Measurements from ENCODE around the gene GALT. TPM values are rescaled to one million over a fixed set of nuclear protein-coding genes. Genes with fewer than 3 reads are reported as not detected.

Gene GALT
- total and polyA plus RNA-seq, 4 donors = 58.6 to 196 (median 115) TPM

DNA sequence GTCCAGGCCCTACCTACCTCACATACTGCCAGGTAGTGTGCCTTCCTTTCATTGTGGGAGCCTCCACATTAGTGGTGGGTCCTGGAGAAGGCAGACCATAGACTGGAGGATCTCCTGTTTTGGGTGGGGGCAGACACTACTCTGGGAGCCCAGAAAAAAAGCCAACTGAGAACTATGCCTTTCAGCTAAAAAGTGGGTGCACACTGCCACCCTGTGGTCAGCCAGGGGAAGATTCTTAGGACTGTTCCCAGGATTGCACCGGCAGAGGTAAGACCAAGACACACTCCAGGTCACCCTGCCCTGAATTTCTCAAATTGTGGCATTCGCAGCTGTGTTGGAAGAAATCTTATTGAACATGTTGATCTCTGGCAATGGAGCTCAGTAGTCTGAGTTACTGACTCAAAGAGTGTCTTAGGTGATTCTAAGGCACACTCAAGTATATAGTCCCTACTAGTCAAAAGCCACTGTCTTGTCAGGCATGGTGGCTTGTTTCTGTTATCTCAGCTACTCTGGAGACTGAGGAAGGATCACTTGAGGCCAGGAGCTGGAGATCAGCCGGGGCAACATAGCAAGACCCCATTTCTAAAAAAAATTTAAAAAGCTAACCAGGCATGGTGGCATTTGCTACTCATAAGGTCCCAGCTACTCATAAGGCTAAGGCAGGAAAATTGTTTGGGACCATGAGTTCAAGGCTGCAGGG, 12.5 kb upstream of the GALT start:
- Histone ChIP-seq H3K9me3 (ENCODE audit: control insufficient read depth in 4 of 4, low read length in 3 of 4) (no peaks in the 10 kb centered on the region), H3K27me3 (ENCODE audit: control insufficient read depth in 4 of 4, insufficient read depth in 4 of 4, low read length in 3 of 4) (no peaks in the 10 kb centered on the region), H3K27ac (ENCODE audit: low read depth in 1 of 2, low read length in 2 of 2) (no peak overlapping the region), H3K4me3 (ENCODE audit: low read depth in 1 of 3, low read length in 3 of 3) (no peak overlapping the region), H3K36me3 (ENCODE audit: control insufficient read depth in 4 of 4, insufficient read depth in 3 of 4, low read depth in 1 of 4, low read length in 3 of 4) (peaks cover 0 to 4% (median 2%) of the 10 kb centered on the region in 4 donors), H3K9ac (ENCODE audit: low read depth in 1 of 2, low read length in 2 of 2) (no peak overlapping the region), H3K4me1 (ENCODE audit: control insufficient read depth in 4 of 4, insufficient read depth in 4 of 4, low read length in 3 of 4) (peaks cover 8 to 87% (median 79%) of the 10 kb centered on the region in 4 donors)
- 22% methylated on average over 3 of the region's 3 CpGs for WGBS
- DNase-seq (ENCODE audit: low spot score) = peak; percentile 77
- TF ChIP-seq RAD21 (IDR thresholded peaks at IDR 0.05) = peak; percentile 90 to 92
- no peak for TF ChIP-seq GABPA (IDR thresholded peaks at IDR 0.05 in 1 of 2, conservative IDR thresholded peaks at IDR 0.05 in 1 of 2)
- TF ChIP-seq RXRA (IDR thresholded peaks at IDR 0.05) = peak in 1 of 2 donors; percentile 9
- TF ChIP-seq, protein P1, sequence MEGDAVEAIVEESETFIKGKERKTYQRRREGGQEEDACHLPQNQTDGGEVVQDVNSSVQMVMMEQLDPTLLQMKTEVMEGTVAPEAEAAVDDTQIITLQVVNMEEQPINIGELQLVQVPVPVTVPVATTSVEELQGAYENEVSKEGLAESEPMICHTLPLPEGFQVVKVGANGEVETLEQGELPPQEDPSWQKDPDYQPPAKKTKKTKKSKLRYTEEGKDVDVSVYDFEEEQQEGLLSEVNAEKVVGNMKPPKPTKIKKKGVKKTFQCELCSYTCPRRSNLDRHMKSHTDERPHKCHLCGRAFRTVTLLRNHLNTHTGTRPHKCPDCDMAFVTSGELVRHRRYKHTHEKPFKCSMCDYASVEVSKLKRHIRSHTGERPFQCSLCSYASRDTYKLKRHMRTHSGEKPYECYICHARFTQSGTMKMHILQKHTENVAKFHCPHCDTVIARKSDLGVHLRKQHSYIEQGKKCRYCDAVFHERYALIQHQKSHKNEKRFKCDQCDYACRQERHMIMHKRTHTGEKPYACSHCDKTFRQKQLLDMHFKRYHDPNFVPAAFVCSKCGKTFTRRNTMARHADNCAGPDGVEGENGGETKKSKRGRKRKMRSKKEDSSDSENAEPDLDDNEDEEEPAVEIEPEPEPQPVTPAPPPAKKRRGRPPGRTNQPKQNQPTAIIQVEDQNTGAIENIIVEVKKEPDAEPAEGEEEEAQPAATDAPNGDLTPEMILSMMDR (IDR thresholded peaks at IDR 0.05; ENCODE audit: low read depth, low read length, missing input control) = peak; percentile 86

DNA sequence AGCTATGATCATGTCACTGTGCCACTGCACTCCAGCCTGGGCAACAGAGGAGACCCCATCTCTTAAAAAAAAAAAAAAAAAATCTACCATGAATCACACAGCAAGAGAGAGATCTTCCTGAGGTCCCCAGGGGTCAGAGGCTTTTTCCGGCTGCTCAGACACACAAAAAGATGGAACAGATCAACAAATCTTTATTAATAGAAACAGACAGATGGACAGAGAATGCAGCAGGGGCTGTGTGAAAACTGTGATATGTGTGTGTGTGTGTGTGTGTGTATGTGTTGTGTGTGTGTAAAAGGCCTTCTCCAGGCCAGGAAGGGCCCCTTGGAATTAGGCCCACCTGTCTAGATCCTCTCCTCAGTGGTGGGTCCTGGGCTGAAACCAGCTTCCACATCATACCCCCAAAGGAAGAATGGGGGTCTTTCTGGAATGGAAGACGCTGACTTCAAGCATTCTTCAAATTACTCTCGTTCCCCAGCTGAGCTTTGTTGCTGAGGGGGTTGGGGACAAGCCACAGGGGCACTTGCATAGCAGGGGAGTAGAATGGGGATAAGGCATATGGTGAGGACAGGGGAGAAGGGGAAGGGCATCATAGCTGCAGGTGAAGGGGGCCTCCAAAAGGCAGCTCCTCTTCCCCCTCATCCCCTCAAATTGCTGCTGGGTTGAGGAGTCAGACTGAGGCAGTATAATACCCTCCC, 11.8 kb upstream of the GALT start:
- Histone ChIP-seq H3K4me3 (ENCODE audit: low read depth in 1 of 3, low read length in 3 of 3) (no peak overlapping the region), H3K36me3 (ENCODE audit: control insufficient read depth in 4 of 4, insufficient read depth in 3 of 4, low read depth in 1 of 4, low read length in 3 of 4) (peaks cover 0 to 4% (median 2%) of the 10 kb centered on the region in 4 donors), H3K27ac (ENCODE audit: low read depth in 1 of 2, low read length in 2 of 2) (no peak overlapping the region), H3K9ac (ENCODE audit: low read depth in 1 of 2, low read length in 2 of 2) (no peak overlapping the region), H3K4me1 (ENCODE audit: control insufficient read depth in 4 of 4, insufficient read depth in 4 of 4, low read length in 3 of 4) (peaks cover 7 to 80% (median 73%) of the 10 kb centered on the region in 4 donors), H3K9me3 (ENCODE audit: control insufficient read depth in 4 of 4, low read length in 3 of 4) (no peaks in the 10 kb centered on the region), H3K27me3 (ENCODE audit: control insufficient read depth in 4 of 4, insufficient read depth in 4 of 4, low read length in 3 of 4) (no peaks in the 10 kb centered on the region)
- DNase-seq (ENCODE audit: low spot score) = no peak
- TF ChIP-seq, protein P1 (IDR thresholded peaks at IDR 0.05; ENCODE audit: low read depth, low read length, missing input control) = no peak
- no peak for TF ChIP-seq ZBTB33 (IDR thresholded peaks at IDR 0.05)
- TF ChIP-seq TAF1 (conservative IDR thresholded peaks at IDR 0.05) = no peak
- TF ChIP-seq SP1 (IDR thresholded peaks at IDR 0.05) = no peak
- no peak for TF ChIP-seq JUND (IDR thresholded peaks at IDR 0.05)
- no peak for TF ChIP-seq FOXA1 (IDR thresholded peaks at IDR 0.05)
- TF ChIP-seq HNF4A (conservative IDR thresholded peaks at IDR 0.05) = no peak
- TF ChIP-seq HNF4G (IDR thresholded peaks at IDR 0.05) = no peak
- no peak for TF ChIP-seq YY1 (IDR thresholded peaks at IDR 0.05)
- TF ChIP-seq NR2F2 (IDR thresholded peaks at IDR 0.05) = no peak
- no peak for TF ChIP-seq RXRA (IDR thresholded peaks at IDR 0.05)
- TF ChIP-seq ATF3 (IDR thresholded peaks at IDR 0.05) = no peak
- TF ChIP-seq GABPA (IDR thresholded peaks at IDR 0.05 in 1 of 2, conservative IDR thresholded peaks at IDR 0.05 in 1 of 2) = no peak
- 67% methylated on average over 3 of the region's 3 CpGs for WGBS

Measured in liver (tissue), 9 donors.